H1 (cell line): ENCODE results near the gene TCERG1L. TPM values are rescaled to one million over a fixed set of nuclear protein-coding genes. Genes with fewer than 3 reads are reported as not detected.

Experiments used
- CTCF ChIA-PET: fragments of 300-600 bp; sonication (Branson Sonifier 250); formaldehyde crosslinking; loops from one replicate; lab custom pipeline; 2021; ENCODE audit not compliant: partially characterized antibody; lab: Charles Lee
- POLR2A ChIA-PET: fragments of 300-600 bp; sonication (Branson Sonifier 250); formaldehyde crosslinking; loops from one replicate; lab custom pipeline; 2021; ENCODE audit warnings: inconsistent platforms; ENCODE audit not compliant: partially characterized antibody; lab: Charles Lee
- DNase-seq, 2 experiments: peaks; one replicate each; pipeline versions ENCODE4 v3.0.0 to v3.0.0-alpha.2; 2010 to 2022; ENCODE audit warnings: low spot score in 2 of 2, low read depth in 1 of 2, mixed read lengths in 1 of 2
- FAIRE-seq: peaks from 2 replicates; lab custom pipeline; 2011; peaks lifted over from hg19 to GRCh38; lab: Jason Lieb, UNC
- H2AFZ ChIP-seq: 2 replicates; pipeline ENCODE4 v1.8.1; 2012; ENCODE audit warnings: low read length, inconsistent platforms
- H2AK5ac ChIP-seq: 2 replicates; pipeline ENCODE4 v1.6.1; 2013; ENCODE audit warnings: low read depth, low read length
- H2BK120ac ChIP-seq: replicated peaks from 2 replicates; pipeline ENCODE3; 2013; ENCODE audit warnings: low read depth, low read length, inconsistent platforms
- H2BK12ac ChIP-seq: 2 replicates; pipeline ENCODE4 v1.6.1; 2013; ENCODE audit warnings: low read depth, low read length
- H2BK15ac ChIP-seq: 2 replicates; pipeline ENCODE4 v1.6.1; 2013; ENCODE audit warnings: low read length
- H2BK20ac ChIP-seq: 2 replicates; pipeline ENCODE4 v1.6.1; 2013; ENCODE audit warnings: low read length
- H2BK5ac ChIP-seq: 2 replicates; pipeline ENCODE4 v1.6.1; 2013; ENCODE audit warnings: low read depth, low read length
- H3K14ac ChIP-seq: 2 replicates; pipeline ENCODE4 v1.6.1; 2013; ENCODE audit warnings: inconsistent platforms; ENCODE audit not compliant: insufficient read length
- H3K18ac ChIP-seq: 2 replicates; pipeline ENCODE4 v1.6.1; 2013; ENCODE audit warnings: low read length; ENCODE audit errors: extremely low read depth
- H3K23ac ChIP-seq: 2 replicates; pipeline ENCODE4 v1.6.1; 2013; ENCODE audit warnings: inconsistent platforms; ENCODE audit not compliant: insufficient read length
- H3K23me2 ChIP-seq: 2 replicates; pipeline ENCODE4 v1.6.1; 2013; ENCODE audit warnings: low read depth, low read length
- H3K27ac ChIP-seq: 2 replicates; pipeline ENCODE4 v1.6.1; 2011; ENCODE audit warnings: low read depth, low read length, inconsistent platforms
- H3K27me3 ChIP-seq, 4 experiments: replicated peaks in 1 of 4; 1 replicate in 1 of 4; 2 replicates in 3 of 4; pipeline versions ENCODE4 v1.6.1 to v1.8.1; 2011 to 2013; ENCODE audit warnings: low read length in 3 of 4, mild to moderate bottlenecking in 3 of 4, inconsistent platforms in 2 of 4, mixed read lengths in 2 of 4, moderate library complexity in 1 of 4; ENCODE audit not compliant: control insufficient read depth in 3 of 4, insufficient read depth in 3 of 4; ENCODE audit errors: extremely low read depth in 1 of 4
- H3K36me3 ChIP-seq, 4 experiments: 2 replicates each; pipeline versions ENCODE4 v1.6.1 to v1.8.1; 2011 to 2013; ENCODE audit warnings: mild to moderate bottlenecking in 4 of 4, low read length in 3 of 4, moderate library complexity in 2 of 4, control low read depth in 1 of 4, inconsistent platforms in 1 of 4; ENCODE audit not compliant: insufficient read depth in 4 of 4, control insufficient read depth in 2 of 4
- H3K4ac ChIP-seq: replicated peaks from 2 replicates; pipeline ENCODE3; 2013; ENCODE audit warnings: low read length, low read depth, mixed read lengths, inconsistent platforms; ENCODE audit not compliant: insufficient read length
- H3K4me1 ChIP-seq, 4 experiments: replicated peaks in 1 of 4; 1 replicate in 1 of 4; 2 replicates in 3 of 4; pipeline versions ENCODE4 v1.6.1 to v1.8.1; 2011 to 2013; ENCODE audit warnings: low read length in 3 of 4, inconsistent platforms in 2 of 4, mixed read lengths in 1 of 4; ENCODE audit not compliant: insufficient read depth in 4 of 4, control insufficient read depth in 3 of 4
- H3K4me2 ChIP-seq, 2 experiments: 2 replicates each; pipeline versions ENCODE4 v1.6.1 to v1.8.1; 2011 to 2013; ENCODE audit warnings: low read depth in 2 of 2, low read length in 2 of 2, control low read depth in 1 of 2, inconsistent platforms in 1 of 2, mild to moderate bottlenecking in 1 of 2; ENCODE audit not compliant: insufficient read depth in 1 of 2
- H3K4me3 ChIP-seq, 4 experiments: fragments of 200-600, 300-600 bp in 1 of 4; sonication (generic), shearing (Covaris generic), sonication (Bioruptor Twin) in 1 of 4; 2 replicates each; pipeline versions ENCODE4 v1.5.1 to v1.8.1; 2011 to 2016; ENCODE audit warnings: low read length in 4 of 4, low read depth in 3 of 4, control low read depth in 2 of 4, inconsistent platforms in 2 of 4, mild to moderate bottlenecking in 2 of 4, mixed read lengths in 1 of 4, moderate library complexity in 1 of 4; ENCODE audit not compliant: insufficient read depth in 2 of 4; ENCODE audit errors: extremely low read depth in 1 of 4
- H3K56ac ChIP-seq: replicated peaks from 2 replicates; pipeline ENCODE3; 2013; ENCODE audit warnings: low read depth, mild to moderate bottlenecking, mixed read lengths, low read length, inconsistent platforms; ENCODE audit not compliant: insufficient read length
- H3K79me1 ChIP-seq: 2 replicates; pipeline ENCODE4 v1.6.1; 2013; ENCODE audit warnings: low read depth, low read length, control low read depth
- H3K79me2 ChIP-seq, 2 experiments: 2 replicates each; pipeline versions ENCODE4 v1.6.1 to v1.8.1; 2012 to 2013; ENCODE audit warnings: low read length in 2 of 2, mild to moderate bottlenecking in 2 of 2, inconsistent platforms in 1 of 2; ENCODE audit not compliant: insufficient read depth in 2 of 2, control insufficient read depth in 1 of 2
- H3K9ac ChIP-seq, 4 experiments: replicated peaks in 1 of 4; 1 replicate in 1 of 4; 2 replicates in 3 of 4; pipeline versions ENCODE4 v1.6.1 to v1.8.1; 2011 to 2013; ENCODE audit warnings: low read depth in 3 of 4, low read length in 3 of 4, control low read depth in 2 of 4, mild to moderate bottlenecking in 2 of 4, moderate library complexity in 2 of 4, inconsistent platforms in 1 of 4; ENCODE audit errors: extremely low read depth in 1 of 4
- H3K9me3 ChIP-seq, 2 experiments: 2 replicates each; pipeline versions ENCODE4 v1.6.1 to v1.8.1; 2012 to 2013; ENCODE audit warnings: mild to moderate bottlenecking in 2 of 2, moderate library complexity in 2 of 2, control low read depth in 1 of 2, inconsistent platforms in 1 of 2, low read depth in 1 of 2, low read length in 1 of 2, mixed read lengths in 1 of 2; ENCODE audit not compliant: insufficient read depth in 2 of 2
- H4K20me1 ChIP-seq, 2 experiments: replicated peaks in 1 of 2; 2 replicates each; pipeline versions ENCODE3 to v1.8.1; 2011 to 2013; ENCODE audit warnings: inconsistent platforms in 2 of 2, low read length in 2 of 2, mild to moderate bottlenecking in 1 of 2; ENCODE audit not compliant: insufficient read depth in 2 of 2, control insufficient read depth in 1 of 2
- H4K5ac ChIP-seq: 2 replicates; pipeline ENCODE4 v1.6.1; 2013; ENCODE audit warnings: low read length, low read depth, mixed read lengths, inconsistent platforms; ENCODE audit not compliant: insufficient read length
- H4K8ac ChIP-seq: 2 replicates; pipeline ENCODE4 v1.8.0; 2013; ENCODE audit warnings: mild to moderate bottlenecking, moderate library complexity, low read length, inconsistent platforms; ENCODE audit not compliant: insufficient read depth; ENCODE audit errors: extremely low read depth
- H4K91ac ChIP-seq: replicated peaks from 2 replicates; pipeline ENCODE3; 2013; ENCODE audit warnings: low read length, mixed read lengths, inconsistent platforms; ENCODE audit not compliant: insufficient read length
- WGBS, 2 experiments: shearing (Covaris generic) in 1 of 2; methylation state at CpG; one replicate each; pipeline versions ENCODE4 v1.1.6 to v1.1.7; 2013 to 2015; ENCODE audit warnings: low lambda C conversion rate in 2 of 2, mixed read lengths in 2 of 2, inconsistent platforms in 1 of 2, low coverage in 1 of 2, missing lambda C conversion rate in 1 of 2; ENCODE audit not compliant: insufficient replicate concordance in 2 of 2, insufficient coverage in 1 of 2, insufficient read length in 1 of 2; ENCODE audit errors: extremely low coverage in 1 of 2, missing lambda C conversion rate in 1 of 2; 5-methylcytosine and 5-hydroxymethylcytosine counted together
- polyA plus RNA-seq, 7 experiments: library from polyadenylated mRNA; depleted of rRNA in 3 of 7; stranded (reverse) in 5 of 7; unstranded in 2 of 7; fragments of >200 nt in 5 of 7; fragments of 200-250 nt in 2 of 7; gene quantifications; 1 replicate in 5 of 7; 2 replicates in 1 of 7; 4 replicates in 1 of 7; pipeline versions ENCODE4 v1.2.1 to v1.2.3, GENCODE V29; 2011 to 2013; ENCODE audit warnings: missing spikeins in 2 of 7, mixed read lengths in 2 of 7
- total RNA-seq: library from RNA; stranded (reverse); fragmentation: NEBNext Ultra II Directional; extraction: Animal tissue kit (Norgen Biotek cat#: 25700); gene quantifications from 2 replicates; pipeline ENCODE4 v1.2.1, GENCODE V29; 2021

The TCERG1L gene
- total and polyA plus RNA-seq, 2 of the 8 experiments (the other 6 are each of a cell fraction or from before 2014, with no cell fraction given), result 3.9 to 6.9 TPM

- CTCF ChIA-PET, result interaction anchor here (0.7 to 1.3 kb wide), 6 partner anchors 13 to 481 kb away, joined by 3 to 5 read pairs (median 3); no protein-coding TSS in a partner anchor
- no peaks in the 10 kb centered on the region for H3K27me3 ChIP-seq
Observed at GRCh38 chr10:131261890-131262475, 49.5 kb downstream of the TCERG1L start.

More at GRCh38 chr10:131261890-131262475, 49.5 kb downstream of the TCERG1L start:
- Histone ChIP-seq H3K4me3 (no peak overlapping the region), H3K4me2 (no peak overlapping the region), H3K56ac (no peak overlapping the region), H3K23ac (no peak overlapping the region), H3K4ac (no peak overlapping the region), H2BK12ac (no peak overlapping the region), H2BK20ac (no peak overlapping the region), H3K79me2 (no peaks in the 10 kb centered on the region), H4K20me1 (no peaks in the 10 kb centered on the region), H4K8ac (no peak overlapping the region), H3K9me3 (no peaks in the 10 kb centered on the region), H4K91ac (no peak overlapping the region), H3K79me1 (no peaks in the 10 kb centered on the region; the same call in 1 of the 2 replicates), H3K4me1 (no peaks in the 10 kb centered on the region; a peak in 1 of 7 replicates), H3K14ac (no peak overlapping the region), H2BK120ac (no peak overlapping the region), H3K27ac (no peak overlapping the region), H2AFZ (no peak overlapping the region), H3K36me3 (no peaks in the 10 kb centered on the region), H3K23me2 (no peaks in the 10 kb centered on the region), H2BK5ac (no peak overlapping the region), H2BK15ac (no peak overlapping the region), H3K9ac (no peak overlapping the region), H2AK5ac (no peak overlapping the region), H4K5ac (no peak overlapping the region), H3K18ac (no peak overlapping the region)
- POLR2A ChIA-PET, result no interaction called here
- 89% methylated on average over 16 of the region's 16 CpGs; no CpG with 5 or more reads in 1 of the 2 experiments for WGBS, 2 experiments
- FAIRE-seq, result no peak
- DNase-seq, result no peak
